ENCODE data around the gene TCF3.

The TCF3 gene

GRCh38 chr19:1582201-1582600 lies 70.2 kb downstream of the TCF3 start:
- no peaks in the 10 kb centered on the region for H3K4me1 ChIP-seq (ENCODE audit: insufficient read depth, low read length)
- no peaks in the 10 kb centered on the region for H3K27me3 ChIP-seq (ENCODE audit: control insufficient read depth in 1 of 2, insufficient read depth in 2 of 2, low read length in 2 of 2)
- no peak overlapping the region for H3K4me3 ChIP-seq (ENCODE audit: low read depth in 1 of 2, low read length in 2 of 2)
- H3K27ac ChIP-seq (ENCODE audit: low read depth, low read length): no peak overlapping the region
- H3K9ac ChIP-seq (ENCODE audit: low read length): no peak overlapping the region
- H3K9me3 ChIP-seq (ENCODE audit: low read length): no peaks in the 10 kb centered on the region
- H3K36me3 ChIP-seq (ENCODE audit: insufficient read depth, low read length): peaks cover 42% of the 10 kb centered on the region

GRCh38 chr19:1580957-1581356 lies 71.5 kb downstream of the TCF3 start:
- Histone ChIP-seq H3K27ac (ENCODE audit: low read depth, low read length) (no peak overlapping the region), H3K4me1 (ENCODE audit: insufficient read depth, low read length) (no peaks in the 10 kb centered on the region), H3K27me3 (ENCODE audit: control insufficient read depth in 1 of 2, insufficient read depth in 2 of 2, low read length in 2 of 2) (no peaks in the 10 kb centered on the region), H3K9ac (ENCODE audit: low read length) (no peak overlapping the region), H3K36me3 (ENCODE audit: insufficient read depth, low read length) (peaks cover 38% of the 10 kb centered on the region), H3K9me3 (ENCODE audit: low read length) (no peaks in the 10 kb centered on the region), H3K4me3 (ENCODE audit: low read depth in 1 of 2, low read length in 2 of 2) (no peak overlapping the region)

- H3K9me3 ChIP-seq (ENCODE audit: low read length): no peaks in the 10 kb centered on the region
- peaks cover 33% of the 10 kb centered on the region for H3K36me3 ChIP-seq (ENCODE audit: insufficient read depth, low read length)
- H3K4me1 ChIP-seq (ENCODE audit: insufficient read depth, low read length): no peaks in the 10 kb centered on the region
- no peak overlapping the region for H3K9ac ChIP-seq (ENCODE audit: low read length)
- no peak overlapping the region for H3K4me3 ChIP-seq (ENCODE audit: low read depth in 1 of 2, low read length in 2 of 2)
- no peak overlapping the region for H3K27ac ChIP-seq (ENCODE audit: low read depth, low read length)
- H3K27me3 ChIP-seq (ENCODE audit: control insufficient read depth in 1 of 2, insufficient read depth in 2 of 2, low read length in 2 of 2): no peaks in the 10 kb centered on the region
Observed at GRCh38 chr19:1580382-1580781, 72.0 kb downstream of the TCF3 start.

GRCh38 chr19:1579222-1579621 lies 73.2 kb downstream of the TCF3 start:
- H3K4me3 ChIP-seq (ENCODE audit: low read depth in 1 of 2, low read length in 2 of 2): no peak overlapping the region
- no peaks in the 10 kb centered on the region for H3K27me3 ChIP-seq (ENCODE audit: control insufficient read depth in 1 of 2, insufficient read depth in 2 of 2, low read length in 2 of 2)
- H3K9ac ChIP-seq (ENCODE audit: low read length): no peak overlapping the region
- no peaks in the 10 kb centered on the region for H3K9me3 ChIP-seq (ENCODE audit: low read length)
- H3K36me3 ChIP-seq (ENCODE audit: insufficient read depth, low read length): peaks cover 31% of the 10 kb centered on the region
- no peak overlapping the region for H3K27ac ChIP-seq (ENCODE audit: low read depth, low read length)
- H3K4me1 ChIP-seq (ENCODE audit: insufficient read depth, low read length): no peaks in the 10 kb centered on the region

GRCh38 chr19:1577929-1578618 lies 74.3 kb downstream of the TCF3 start:
- Histone ChIP-seq H3K4me3 (ENCODE audit: low read depth in 1 of 2, low read length in 2 of 2) (no peak overlapping the region), H3K27me3 (ENCODE audit: control insufficient read depth in 1 of 2, insufficient read depth in 2 of 2, low read length in 2 of 2) (no peaks in the 10 kb centered on the region), H3K36me3 (ENCODE audit: insufficient read depth, low read length) (peaks cover 27% of the 10 kb centered on the region), H3K27ac (ENCODE audit: low read depth, low read length) (no peak overlapping the region), H3K4me1 (ENCODE audit: insufficient read depth, low read length) (no peaks in the 10 kb centered on the region), H3K9ac (ENCODE audit: low read length) (no peak overlapping the region), H3K9me3 (ENCODE audit: low read length) (no peaks in the 10 kb centered on the region)

GRCh38 chr19:1577090-1577928 lies 75.1 kb downstream of the TCF3 start:
- Histone ChIP-seq H3K27me3 (ENCODE audit: control insufficient read depth in 1 of 2, insufficient read depth in 2 of 2, low read length in 2 of 2) (no peaks in the 10 kb centered on the region), H3K27ac (ENCODE audit: low read depth, low read length) (no peak overlapping the region), H3K9me3 (ENCODE audit: low read length) (no peaks in the 10 kb centered on the region), H3K4me1 (ENCODE audit: insufficient read depth, low read length) (no peaks in the 10 kb centered on the region), H3K36me3 (ENCODE audit: insufficient read depth, low read length) (peaks cover 24% of the 10 kb centered on the region), H3K9ac (ENCODE audit: low read length) (no peak overlapping the region), H3K4me3 (ENCODE audit: low read depth in 1 of 2, low read length in 2 of 2) (no peak overlapping the region)

GRCh38 chr19:1576242-1577089 lies 75.9 kb downstream of the TCF3 start:
- Histone ChIP-seq H3K36me3 (ENCODE audit: insufficient read depth, low read length) (peaks cover 17% of the 10 kb centered on the region), H3K4me1 (ENCODE audit: insufficient read depth, low read length) (no peaks in the 10 kb centered on the region), H3K9ac (ENCODE audit: low read length) (no peak overlapping the region), H3K27ac (ENCODE audit: low read depth, low read length) (no peak overlapping the region), H3K4me3 (ENCODE audit: low read depth in 1 of 2, low read length in 2 of 2) (no peak overlapping the region), H3K9me3 (ENCODE audit: low read length) (no peaks in the 10 kb centered on the region), H3K27me3 (ENCODE audit: control insufficient read depth in 1 of 2, insufficient read depth in 2 of 2, low read length in 2 of 2) (no peaks in the 10 kb centered on the region)

GRCh38 chr19:1575323-1576241 lies 76.8 kb downstream of the TCF3 start:
- Histone ChIP-seq H3K4me3 (ENCODE audit: low read depth in 1 of 2, low read length in 2 of 2) (no peak overlapping the region), H3K4me1 (ENCODE audit: insufficient read depth, low read length) (no peaks in the 10 kb centered on the region), H3K9ac (ENCODE audit: low read length) (no peak overlapping the region), H3K36me3 (ENCODE audit: insufficient read depth, low read length) (peaks cover 8% of the 10 kb centered on the region), H3K9me3 (ENCODE audit: low read length) (no peaks in the 10 kb centered on the region), H3K27ac (ENCODE audit: low read depth, low read length) (no peak overlapping the region), H3K27me3 (ENCODE audit: control insufficient read depth in 1 of 2, insufficient read depth in 2 of 2, low read length in 2 of 2) (no peaks in the 10 kb centered on the region)

- H3K9ac ChIP-seq (ENCODE audit: low read length): no peak overlapping the region
- H3K4me1 ChIP-seq (ENCODE audit: insufficient read depth, low read length): no peaks in the 10 kb centered on the region
- H3K36me3 ChIP-seq (ENCODE audit: insufficient read depth, low read length): no peaks in the 10 kb centered on the region
- no peak overlapping the region for H3K4me3 ChIP-seq (ENCODE audit: low read depth in 1 of 2, low read length in 2 of 2)
- H3K27ac ChIP-seq (ENCODE audit: low read depth, low read length): no peak overlapping the region
- H3K9me3 ChIP-seq (ENCODE audit: low read length): no peaks in the 10 kb centered on the region
- no peaks in the 10 kb centered on the region for H3K27me3 ChIP-seq (ENCODE audit: control insufficient read depth in 1 of 2, insufficient read depth in 2 of 2, low read length in 2 of 2)
Observed at GRCh38 chr19:1574354-1575136, 77.9 kb downstream of the TCF3 start.

- H3K4me1 ChIP-seq (ENCODE audit: insufficient read depth, low read length): peaks cover 3% of the 10 kb centered on the region
- no peak overlapping the region for H3K9ac ChIP-seq (ENCODE audit: low read length)
- no peak overlapping the region for H3K4me3 ChIP-seq (ENCODE audit: low read depth in 1 of 2, low read length in 2 of 2)
- no peaks in the 10 kb centered on the region for H3K36me3 ChIP-seq (ENCODE audit: insufficient read depth, low read length)
- no peaks in the 10 kb centered on the region for H3K27me3 ChIP-seq (ENCODE audit: control insufficient read depth in 1 of 2, insufficient read depth in 2 of 2, low read length in 2 of 2)
- H3K27ac ChIP-seq (ENCODE audit: low read depth, low read length): no peak overlapping the region
- H3K9me3 ChIP-seq (ENCODE audit: low read length): no peaks in the 10 kb centered on the region
Observed at GRCh38 chr19:1572795-1573194, 79.6 kb downstream of the TCF3 start.
